HepG2 (cell line): ENCODE measurements around the gene CALML6. TPM values are rescaled to one million over a fixed set of nuclear protein-coding genes. Genes with fewer than 3 reads are reported as not detected.
A peak's percentile ranks its signal among the peaks of the same experiment; 100 is the strongest.

Source experiments
- FOXA3 ChIP-seq: IDR thresholded peaks from 2 replicates; pipeline ENCODE4 v1.6.1; 2016; ENCODE audit warnings: missing genetic modification reagents, missing compliant biosample characterization
- GABPB1 ChIP-seq: IDR thresholded peaks from 2 replicates; pipeline ENCODE4 v1.6.1; 2016; ENCODE audit warnings: mild to moderate bottlenecking, missing genetic modification reagents, moderate library complexity, missing compliant biosample characterization
- HDAC1 ChIP-seq: sonication (generic); formaldehyde crosslinking; IDR thresholded peaks from 2 replicates; pipeline ENCODE4 v1.5.1; 2020; ENCODE audit warnings: mild to moderate bottlenecking, missing genetic modification reagents
- HES4 ChIP-seq: sonication (generic); formaldehyde crosslinking; IDR thresholded peaks from 2 replicates; pipeline ENCODE4 v1.9.0; 2021; ENCODE audit warnings: mild to moderate bottlenecking, missing genetic modification reagents, borderline replicate concordance
- HOXA5 ChIP-seq: sonication (generic); formaldehyde crosslinking; IDR thresholded peaks from 2 replicates; pipeline ENCODE4 v1.4.0; 2020; ENCODE audit warnings: missing genetic modification reagents
- MAZ ChIP-seq, 2 experiments: sonication (generic) in 1 of 2; formaldehyde crosslinking in 1 of 2; IDR thresholded peaks; 2 replicates each; pipeline versions ENCODE4 v1.5.0 to v1.6.1; 2012 to 2020; ENCODE audit warnings: low read depth in 2 of 2, mild to moderate bottlenecking in 2 of 2, borderline replicate concordance in 1 of 2, improper control_type of control experiment in 1 of 2, low read length in 1 of 2, missing genetic modification reagents in 1 of 2, moderate library complexity in 1 of 2
- ONECUT2 ChIP-seq: sonication (generic); formaldehyde crosslinking; IDR thresholded peaks from 2 replicates; pipeline ENCODE4 v1.4.0; 2020; ENCODE audit warnings: missing genetic modification reagents
- PCBP2 ChIP-seq: fragments of 200-400 bp; formaldehyde crosslinking; optimal IDR thresholded peaks from 2 replicates; pipeline ENCODE3; 2018; ENCODE audit warnings: low read length, low read depth; ENCODE audit not compliant: poor library complexity, severe bottlenecking
- POLR2G ChIP-seq: fragments of 200-400 bp; formaldehyde crosslinking; IDR thresholded peaks from 2 replicates; pipeline ENCODE4 v1.6.1; 2018; ENCODE audit warnings: mild to moderate bottlenecking, low read depth, low read length, moderate library complexity
- RAD21 ChIP-seq: fragments of 450-650 bp; formaldehyde crosslinking; IDR thresholded peaks from 2 replicates; pipeline ENCODE4 v1.5.0; 2020; ENCODE audit warnings: mild to moderate bottlenecking
- TARDBP ChIP-seq: sonication (generic); formaldehyde crosslinking; IDR thresholded peaks from 2 replicates; pipeline ENCODE4 v1.8.0; 2022; ENCODE audit warnings: mild to moderate bottlenecking, missing genetic modification reagents
- TCF12 ChIP-seq, 2 experiments: fragments of 450-650 bp in 1 of 2; sonication (generic) in 1 of 2; formaldehyde crosslinking in 1 of 2; IDR thresholded peaks; 2 replicates each; pipeline versions ENCODE4 v1.6.1 to v1.8.0; 2017 to 2022; ENCODE audit warnings: antibody characterized with exemption in 1 of 2, mild to moderate bottlenecking in 1 of 2, missing genetic modification reagents in 1 of 2, moderate library complexity in 1 of 2
- UBTF ChIP-seq: sonication (generic); formaldehyde crosslinking; IDR thresholded peaks from 2 replicates; pipeline ENCODE4 v1.4.0; 2020; ENCODE audit warnings: mild to moderate bottlenecking, missing genetic modification reagents
- ZNF207 ChIP-seq: fragments of 450-650 bp; IDR thresholded peaks from 2 replicates; pipeline ENCODE4 v1.6.1; 2016; ENCODE audit warnings: antibody characterized with exemption, borderline replicate concordance
- ZNF646 ChIP-seq: sonication (generic); formaldehyde crosslinking; IDR thresholded peaks from 2 replicates; pipeline ENCODE4 v1.9.0; 2021; ENCODE audit warnings: mild to moderate bottlenecking, missing genetic modification reagents
- ZNF773 ChIP-seq: sonication (generic); formaldehyde crosslinking; IDR thresholded peaks from 2 replicates; pipeline ENCODE4 v1.4.0; 2020; ENCODE audit warnings: missing genetic modification reagents, borderline replicate concordance
- ZNF777 ChIP-seq: sonication (generic); formaldehyde crosslinking; IDR thresholded peaks from 2 replicates; pipeline ENCODE4 v1.4.0; 2020; ENCODE audit warnings: missing genetic modification reagents
- polyA plus RNA-seq, 8 experiments: library from polyadenylated mRNA; depleted of rRNA in 3 of 8; stranded (reverse) in 7 of 8; unstranded in 1 of 8; fragments of >200 nt; fragmentation: Illumina TruSeq in 4 of 8; extraction: Trizol in 4 of 8; gene quantifications; 2 replicates each; pipeline versions ENCODE4 v1.2.1 to v1.2.3, GENCODE V29; 2011 to 2016; ENCODE audit warnings: low read depth in 4 of 8, missing spikeins in 1 of 8, mixed read lengths in 1 of 8; ENCODE audit not compliant: insufficient read depth in 1 of 8
- total RNA-seq, 5 experiments: library from RNA; depleted of rRNA; stranded (reverse); fragments of >200 nt; fragmentation: Illumina TruSeq; extraction: Trizol; gene quantifications; 2 replicates each; pipeline ENCODE4 v1.2.3, GENCODE V29; 2016; ENCODE audit warnings: low read depth in 1 of 5

Gene CALML6
- total and polyA plus RNA-seq, 2 of the 13 experiments (the other 11 are each of a cell fraction or from before 2014, with no cell fraction given): 0.11 to 0.12 TPM

- TF ChIP-seq ZNF646 (CRISPR knock-in tag) (no peak), ZNF207 (no peak), TCF12 (IDR thresholded peaks at IDR 0.05) (no peak), TCF12 (CRISPR knock-in tag; IDR thresholded peaks at IDR 0.05) (0 out of 2 replicates have a peak, but pooled peaks have one; percentile 34), UBTF (peak; percentile 47; the same call in 1 of the 2 replicates), PCBP2 (no peak), RAD21 (peak; percentile 24; the same call in 1 of the 2 replicates), HDAC1 (CRISPR knock-in tag) (peak; percentile 38; the same call in 1 of the 2 replicates), GABPB1 (peak; percentile 59; the same call in 1 of the 2 replicates), HES4 (CRISPR knock-in tag) (0 out of 2 replicates have a peak, but pooled peaks have one; percentile 18), ZNF777 (CRISPR knock-in tag) (peak; percentile 61), ONECUT2 (CRISPR knock-in tag) (no peak), ZNF773 (CRISPR knock-in tag) (peak; percentile 30; the same call in 1 of the 2 replicates), POLR2G (0 out of 2 replicates have a peak, but pooled peaks have one; percentile 37), FOXA3 (CRISPR knock-in tag) (no peak), TARDBP (no peak), MAZ (IDR thresholded peaks at IDR 0.05; ENCODE audit: borderline replicate concordance, low read depth, low read length) (no peak), MAZ (CRISPR knock-in tag; IDR thresholded peaks at IDR 0.05; ENCODE audit: low read depth) (peak; percentile 34; the same call in 1 of the 2 replicates), HOXA5 (CRISPR knock-in tag) (0 out of 2 replicates have a peak, but pooled peaks have one; percentile 21)
These were observed 25.1 kb upstream of the CALML6 start (continued) for GRCh38 chr1:1889847-1890505.
